Measurements from ENCODE around the gene PKN1.

Gene PKN1

GRCh38 chr19:14467816-14468215 is 34.7 kb downstream of the PKN1 start:
- DNase-seq = no peak

GRCh38 chr19:14470031-14470876 is 37.1 kb downstream of the PKN1 start:
- no peak for DNase-seq

GRCh38 chr19:14471436-14472187 is 38.5 kb downstream of the PKN1 start:
- no peak for DNase-seq

- DNase-seq = peak; percentile 51 to 72
These were observed 39.3 kb downstream of the PKN1 start for GRCh38 chr19:14472202-14472938.

GRCh38 chr19:14473073-14473977 is 40.2 kb downstream of the PKN1 start:
- peak in 1 of 2 donors; percentile 20 for DNase-seq

- DNase-seq = no peak
These were observed 41.0 kb downstream of the PKN1 start for GRCh38 chr19:14473978-14474578.

- no peak for DNase-seq
These were observed 41.7 kb downstream of the PKN1 start for GRCh38 chr19:14474827-14475226.

GRCh38 chr19:14475251-14476073 is 42.4 kb downstream of the PKN1 start, which contains the start of gene PTGER1:
TSS of gene PTGER1 (minus strand) at chr19:14475354. CDS start at chr19:14474320, 1,034 bp downstream.
- DNase-seq = peak; percentile 20 to 33

- DNase-seq = no peak
These were observed 43.2 kb downstream of the PKN1 start for GRCh38 chr19:14476327-14476672.

GRCh38 chr19:14476673-14477401 is 43.7 kb downstream of the PKN1 start:
- DNase-seq = peak; percentile 40 to 56

- no peak for DNase-seq
These were observed 44.5 kb downstream of the PKN1 start for GRCh38 chr19:14477418-14478112.

GRCh38 chr19:14478113-14478545 is 45.0 kb downstream of the PKN1 start:
- no peak for DNase-seq

GRCh38 chr19:14479309-14479974 is 46.3 kb downstream of the PKN1 start:
- DNase-seq = no peak

GRCh38 chr19:14479975-14480699 is 47.0 kb downstream of the PKN1 start:
- DNase-seq = peak; percentile 41 to 47

- DNase-seq = no peak
These were observed 47.6 kb downstream of the PKN1 start for GRCh38 chr19:14480700-14481079.

- no peak for DNase-seq
These were observed 49.3 kb downstream of the PKN1 start for GRCh38 chr19:14482172-14482941.

Data from inflammatory macrophage (primary cell).